GM19328 (cell line): Measurements from ENCODE around the gene PCGF3.
"Not testable (repeated sequence)": the region's sequence is repeated elsewhere in the genome, so short reads cannot be mapped to it uniquely, and the experiment has no call there.

Experiments
- ATAC-seq: cut with Tn5 transposase; IDR thresholded peaks from one replicate; pipeline ENCODE4 v1.9.1; 2021; ENCODE audit warnings: mild to moderate bottlenecking, moderate library complexity; ENCODE audit not compliant: unreplicated experiment

Gene PCGF3

DNA sequence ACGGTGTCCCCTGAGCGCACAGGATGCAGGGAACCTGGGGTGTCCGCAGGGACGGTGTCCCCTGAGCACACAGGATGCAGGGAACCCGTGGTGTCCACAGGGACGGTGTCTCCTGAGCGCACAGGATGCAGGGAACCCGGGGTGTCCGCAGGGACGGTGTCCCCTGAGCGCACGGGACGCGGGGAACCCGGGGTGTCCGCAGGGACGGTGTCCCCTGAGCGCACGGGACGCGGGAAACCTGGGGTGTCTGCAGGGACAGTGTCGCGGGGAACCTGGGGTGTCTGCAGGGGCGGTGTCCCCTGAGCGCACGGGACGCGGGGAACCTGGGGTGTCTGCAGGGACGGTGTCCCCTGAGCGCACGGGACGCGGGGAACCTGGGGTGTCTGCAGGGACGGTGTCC lies 30.9 kb downstream of the PCGF3 start:
- not testable (repeated sequence) for ATAC-seq

DNA sequence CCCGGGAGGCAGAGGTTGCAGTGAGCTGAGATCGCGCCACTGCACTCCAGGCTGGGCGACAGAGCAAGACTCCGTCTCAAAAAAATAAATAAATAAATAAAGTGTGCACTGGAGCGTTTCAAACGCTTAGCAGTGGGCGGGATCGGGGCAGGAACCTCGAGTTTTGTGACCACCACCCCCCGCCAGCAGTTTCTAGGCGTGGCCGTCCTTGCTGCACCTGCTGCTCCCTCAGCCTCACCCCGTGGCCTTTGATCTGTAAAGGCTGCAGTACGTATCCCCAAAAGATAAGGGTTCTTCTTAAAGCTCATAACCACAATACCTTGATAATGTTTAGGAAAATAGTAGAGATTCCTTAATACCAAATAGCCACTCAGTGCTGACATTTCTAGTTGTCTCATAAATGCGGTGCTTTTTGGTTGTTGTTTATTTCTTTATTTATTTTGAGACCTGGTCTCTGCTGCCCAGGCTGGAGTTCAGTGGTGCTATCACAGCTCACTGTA lies 33.2 kb downstream of the PCGF3 start:
- ATAC-seq: no peak

GRCh38 chr4:739569-739968 lies 33.9 kb downstream of the PCGF3 start:
- no peak for ATAC-seq

- no peak for ATAC-seq
These were observed 34.4 kb downstream of the PCGF3 start for GRCh38 chr4:740011-740410.

- no peak for ATAC-seq
These were observed 35.1 kb downstream of the PCGF3 start for GRCh38 chr4:740656-741282.

DNA sequence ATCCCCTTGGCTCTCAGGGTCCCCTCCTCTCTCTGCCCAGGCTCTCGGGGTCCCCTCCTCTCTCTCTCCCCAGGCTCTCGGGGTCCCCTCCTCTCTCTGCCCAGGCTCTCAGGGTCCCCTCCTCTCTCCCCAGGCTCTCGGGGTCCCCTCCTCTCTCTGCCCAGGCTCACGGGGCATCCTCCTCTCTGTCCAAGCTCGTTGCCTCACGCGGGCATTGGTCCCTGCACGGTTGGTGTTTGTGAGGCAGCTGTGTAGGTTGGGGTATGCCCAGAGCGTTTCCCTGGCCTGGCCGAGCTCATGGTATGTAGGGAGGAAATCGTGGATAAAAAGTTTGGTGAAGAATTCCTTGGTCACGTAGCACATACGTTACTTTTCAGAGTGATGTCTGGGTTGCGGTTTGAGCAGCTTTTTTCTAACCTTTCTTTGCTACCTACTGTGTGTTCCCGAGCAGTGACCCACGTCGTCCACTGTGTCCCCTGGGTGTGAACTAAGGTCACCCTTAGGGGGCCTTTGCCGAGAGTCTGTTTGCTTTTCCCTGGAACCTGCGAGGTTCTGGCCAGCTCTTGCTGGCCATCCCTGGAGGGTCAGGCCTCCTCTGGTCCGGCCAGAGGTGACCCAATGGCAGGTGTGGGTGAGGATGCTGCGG lies 36.6 kb downstream of the PCGF3 start:
- no peak for ATAC-seq

DNA sequence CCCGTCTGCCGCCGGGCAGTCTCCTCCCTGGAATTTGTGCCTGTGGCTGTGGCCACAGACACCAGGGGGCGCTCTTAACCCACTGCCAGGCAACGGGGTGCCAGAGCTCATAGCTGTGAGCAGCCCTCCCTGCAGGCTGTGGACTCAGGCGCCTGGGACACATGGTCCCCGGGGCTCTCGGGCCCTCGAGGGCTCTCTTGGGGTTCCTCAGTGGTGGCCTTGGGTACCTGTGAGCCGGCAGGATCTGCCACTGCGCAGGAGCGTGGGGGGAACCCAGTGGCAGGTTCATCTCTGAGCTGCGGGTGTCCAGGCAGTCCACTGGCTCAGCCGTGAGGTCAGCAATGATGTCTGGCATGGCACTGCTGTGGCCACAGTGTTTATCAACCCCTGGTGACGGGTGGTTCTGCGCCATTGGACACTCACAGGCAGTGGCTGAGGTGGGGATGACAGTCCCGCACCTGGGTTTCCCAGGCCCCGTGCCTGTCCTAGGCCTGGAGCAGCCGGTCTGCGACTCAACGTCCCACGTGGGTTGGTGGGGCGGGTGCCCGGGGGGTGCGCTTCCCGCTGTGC lies 37.2 kb downstream of the PCGF3 start:
- ATAC-seq: no peak

GRCh38 chr4:743463-744211 lies 38.0 kb downstream of the PCGF3 start:
- no peak for ATAC-seq

- no peak for ATAC-seq
These were observed 38.7 kb downstream of the PCGF3 start for GRCh38 chr4:744212-744841.

GRCh38 chr4:747546-748170 lies 42.0 kb downstream of the PCGF3 start:
- ATAC-seq: no peak

- no peak for ATAC-seq
These were observed 42.8 kb downstream of the PCGF3 start for GRCh38 chr4:748461-748860.

DNA sequence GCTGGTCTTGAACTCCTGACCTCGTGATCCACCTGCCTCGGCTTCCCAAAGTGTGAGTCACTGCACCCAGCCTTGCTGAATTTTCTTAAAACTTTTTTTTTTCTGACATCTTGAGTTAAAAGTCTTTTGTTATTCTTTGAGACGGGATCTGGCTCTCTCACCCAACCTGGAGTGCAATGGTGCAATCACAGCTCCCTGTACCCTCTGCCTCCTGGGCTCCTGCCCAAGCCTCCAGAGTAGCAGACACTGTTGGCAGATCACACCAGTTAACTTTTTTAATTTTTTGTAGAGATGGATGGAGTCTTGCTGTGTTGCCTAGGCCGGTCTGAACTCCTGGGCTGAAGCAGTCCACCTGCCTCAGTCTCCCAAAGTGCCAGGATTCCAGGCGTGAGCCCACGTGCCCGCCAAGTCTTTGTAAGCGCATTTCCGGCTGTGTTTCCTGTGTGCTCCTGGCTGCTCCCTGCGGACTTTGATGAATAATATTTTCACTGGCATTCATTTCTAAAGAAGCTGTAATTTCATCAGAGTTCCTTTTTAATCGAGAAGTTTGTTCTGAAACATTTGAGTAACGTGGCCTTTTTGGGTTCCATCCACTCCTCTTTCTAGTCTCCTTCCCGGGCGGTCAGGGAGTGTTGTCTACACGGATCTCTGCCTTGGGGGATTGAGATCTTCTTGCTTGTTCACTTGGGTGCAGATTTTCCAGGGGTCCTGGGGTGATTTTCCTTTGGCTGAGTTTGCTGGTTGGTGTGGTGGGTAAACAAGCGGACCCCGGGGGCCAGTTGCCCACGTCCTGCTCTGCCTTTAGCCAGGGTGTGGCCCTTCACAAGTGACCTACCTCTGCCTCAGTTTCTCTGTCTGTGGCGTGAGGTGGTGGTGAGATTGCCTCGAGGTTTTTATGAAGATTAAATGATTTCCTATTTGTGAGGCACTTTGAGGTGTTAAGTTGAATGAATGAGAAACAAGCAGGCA lies 44.4 kb downstream of the PCGF3 start:
- ATAC-seq: no peak

DNA sequence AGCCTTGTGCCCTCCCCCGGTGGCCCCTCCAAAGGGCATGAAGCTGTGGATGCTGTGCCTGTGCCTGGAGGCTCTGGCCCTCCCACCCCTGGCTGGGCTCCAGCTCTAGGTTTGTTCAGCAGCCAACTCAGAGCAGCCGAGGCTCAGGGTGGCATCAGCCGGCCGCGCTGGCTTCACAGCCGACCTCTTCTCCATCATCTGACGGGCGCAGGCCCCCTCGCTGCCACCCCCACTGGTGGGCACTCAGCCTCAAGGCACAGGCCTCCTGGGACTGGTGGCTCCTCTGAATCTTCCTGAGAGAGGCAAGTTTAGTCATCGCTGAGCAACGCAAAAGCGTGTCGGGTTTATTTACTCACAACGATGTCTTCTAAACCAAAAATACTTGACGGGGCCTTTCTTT lies 46.0 kb downstream of the PCGF3 start:
- ATAC-seq: no peak

- ATAC-seq: no peak
These were observed 46.7 kb downstream of the PCGF3 start for GRCh38 chr4:752196-752861.

DNA sequence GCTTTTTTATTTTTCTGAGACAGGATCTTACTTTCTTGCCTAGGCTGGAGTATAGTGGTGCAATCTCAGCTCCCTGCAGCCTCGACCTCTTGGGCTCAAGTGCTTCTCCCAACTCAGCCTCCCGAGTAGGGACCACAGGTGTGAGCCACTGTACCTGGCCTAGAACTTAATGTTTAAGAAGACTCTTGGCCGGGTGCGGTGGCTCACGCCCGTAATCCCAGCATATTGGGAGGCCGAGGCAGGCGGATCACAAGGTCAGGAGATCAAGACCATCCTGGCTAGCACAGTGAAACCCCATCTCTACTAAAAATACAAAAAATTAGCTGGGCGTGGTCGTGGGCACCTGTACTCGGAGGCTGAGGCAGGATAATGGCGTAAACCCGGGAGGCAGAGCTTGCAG lies 47.6 kb downstream of the PCGF3 start:
- not testable (repeated sequence) for ATAC-seq

DNA sequence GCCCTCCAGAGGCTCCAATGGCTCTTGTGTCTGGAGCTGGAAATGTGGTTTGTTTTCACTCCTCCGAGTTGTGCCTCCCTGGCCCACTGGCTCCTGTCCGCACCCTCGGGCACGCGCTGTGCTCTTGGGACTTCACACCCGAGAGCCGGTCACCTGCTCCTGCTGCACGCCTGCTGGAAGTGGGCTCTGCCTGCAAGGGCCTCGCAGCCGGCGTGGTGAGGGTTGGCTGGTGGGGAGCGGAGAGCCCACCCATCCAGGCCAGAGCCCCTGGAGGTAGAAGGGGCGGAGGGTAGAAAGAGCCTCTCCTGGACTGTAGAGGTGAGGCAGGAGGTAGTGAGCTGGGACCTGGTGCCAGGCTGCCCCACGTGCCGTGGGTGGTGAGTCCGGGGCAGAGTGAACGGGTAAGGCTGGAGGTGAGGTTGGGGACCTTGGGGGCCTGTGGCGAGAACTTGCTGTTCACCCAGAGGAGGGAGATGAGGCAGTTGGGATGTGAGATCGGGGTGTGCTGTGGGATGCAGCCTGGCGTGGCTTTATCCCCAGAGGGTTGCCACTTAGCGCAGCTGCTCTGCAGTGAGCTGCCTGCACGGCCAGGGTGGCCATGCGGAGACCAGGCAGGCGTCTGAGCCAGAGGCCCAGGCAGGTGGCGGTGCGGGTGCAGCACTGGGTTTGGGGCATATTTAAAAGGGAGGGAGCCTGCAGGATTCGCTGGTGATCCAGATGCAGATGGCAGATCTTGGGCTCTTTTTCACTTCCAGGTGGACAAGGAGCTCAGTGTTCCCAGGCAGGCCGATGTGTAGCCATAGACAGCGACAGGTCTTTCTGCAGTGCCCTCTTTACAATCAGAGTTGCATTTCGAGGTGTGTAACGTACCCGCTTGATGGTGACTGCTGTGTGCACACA lies 48.8 kb downstream of the PCGF3 start:
- no peak for ATAC-seq

DNA sequence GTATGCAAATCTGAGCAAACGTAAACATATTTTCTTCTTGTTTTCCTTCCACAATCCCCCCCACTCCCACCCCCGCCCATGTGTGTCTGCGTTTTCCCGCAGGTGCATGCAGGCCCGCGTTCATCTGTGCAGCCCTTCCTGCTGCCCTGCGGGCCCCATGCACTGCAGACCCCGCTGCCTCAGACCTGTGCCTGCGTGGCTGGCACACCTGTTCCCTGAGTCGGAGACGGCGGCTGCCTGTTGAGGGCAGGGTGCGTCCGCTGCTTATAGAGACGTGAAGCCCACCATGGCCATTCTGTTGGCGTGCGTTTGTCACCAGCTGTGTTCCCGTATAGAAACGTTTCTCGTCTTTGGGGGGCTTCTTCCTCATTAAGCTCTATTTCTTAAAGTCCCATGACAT lies 51.5 kb downstream of the PCGF3 start:
- no peak for ATAC-seq

DNA sequence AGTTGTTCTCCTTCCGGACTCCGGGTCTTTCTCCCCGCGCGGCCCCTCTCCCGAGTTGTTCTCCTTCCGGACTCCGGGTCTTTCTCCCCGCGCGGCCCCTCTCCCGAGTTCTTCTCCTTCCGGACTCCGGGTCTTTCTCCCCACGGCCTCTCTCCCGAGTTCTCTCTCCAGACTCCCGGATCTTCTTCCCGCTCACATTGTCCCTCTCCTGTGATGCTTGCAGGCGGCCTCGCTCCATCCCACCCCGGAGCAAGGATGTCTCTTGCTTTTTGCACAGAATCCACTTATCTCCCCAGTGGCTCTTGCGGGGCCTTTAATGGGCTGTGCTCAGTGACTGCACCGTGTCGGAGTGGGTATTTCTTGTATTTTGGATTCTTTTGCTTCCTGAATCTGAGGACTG lies 54.2 kb downstream of the PCGF3 start:
- not testable (repeated sequence) for ATAC-seq
